ENCODE data around the gene SUPT20HL2. TPM values are rescaled to one million over a fixed set of nuclear protein-coding genes. Genes with fewer than 3 reads are reported as not detected.
"Not testable (repeated sequence)": the region's sequence is repeated elsewhere in the genome, so short reads cannot be mapped to it uniquely, and the experiment has no call there.

SUPT20HL2 gene
- total RNA-seq, 1 donor from 2014 or later, result not detected

DNA sequence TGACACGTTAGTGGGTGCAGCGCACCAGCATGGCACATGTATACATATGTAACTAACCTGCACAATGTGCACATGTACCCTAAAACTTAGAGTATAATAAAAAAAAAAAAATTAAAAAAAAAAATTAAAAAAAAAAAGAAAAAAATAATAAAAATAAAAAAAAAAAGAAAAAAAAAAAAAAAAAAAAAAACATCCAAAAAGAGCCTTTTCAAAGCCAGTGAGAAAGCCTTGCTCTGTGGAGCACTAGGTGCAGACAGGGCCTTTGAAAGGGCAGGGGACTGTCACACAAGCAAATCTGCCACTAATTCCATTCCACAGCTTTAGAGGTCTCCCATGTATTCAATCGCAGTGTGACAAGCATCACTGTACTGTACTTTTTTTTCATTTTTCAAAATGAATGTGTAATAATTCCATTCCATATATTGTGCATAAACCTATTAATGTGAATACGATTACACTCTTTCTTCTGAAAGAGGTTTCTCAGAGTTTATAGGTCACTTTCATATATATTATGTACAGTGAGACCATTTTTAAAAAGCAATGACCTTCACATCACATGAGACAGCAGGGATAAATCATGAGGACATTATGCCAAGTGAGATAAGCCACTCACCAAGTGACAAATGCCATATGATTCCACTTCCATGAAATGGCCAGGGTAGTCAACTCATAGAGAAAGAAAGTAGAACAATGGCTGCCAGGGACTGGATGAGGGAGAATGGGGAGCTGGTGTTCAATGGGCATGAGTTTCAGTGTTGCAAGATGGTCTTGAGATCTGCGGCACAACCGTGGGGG lies 4.1 kb downstream of the SUPT20HL2 start:
- DNase-seq, result not testable (repeated sequence)

DNA sequence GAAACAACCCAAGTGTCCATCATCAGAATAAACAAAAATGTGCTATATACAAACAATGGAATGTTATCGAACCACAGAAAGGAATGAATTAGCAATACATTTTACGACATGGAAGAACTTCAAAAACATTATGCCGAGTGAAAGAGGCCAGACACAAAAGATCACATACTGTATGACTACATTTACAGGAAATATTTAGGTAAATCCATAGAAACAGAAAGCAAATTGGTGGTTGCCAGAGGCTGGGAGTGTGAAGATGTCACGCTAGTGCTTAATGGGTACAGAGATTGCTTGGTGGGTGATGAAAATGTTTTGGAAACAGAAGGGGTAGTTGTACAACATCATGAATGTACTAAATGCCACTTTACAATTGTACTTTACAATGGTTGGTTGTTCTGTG lies 5.1 kb downstream of the SUPT20HL2 start:
- DNase-seq, result not testable (repeated sequence)

DNA sequence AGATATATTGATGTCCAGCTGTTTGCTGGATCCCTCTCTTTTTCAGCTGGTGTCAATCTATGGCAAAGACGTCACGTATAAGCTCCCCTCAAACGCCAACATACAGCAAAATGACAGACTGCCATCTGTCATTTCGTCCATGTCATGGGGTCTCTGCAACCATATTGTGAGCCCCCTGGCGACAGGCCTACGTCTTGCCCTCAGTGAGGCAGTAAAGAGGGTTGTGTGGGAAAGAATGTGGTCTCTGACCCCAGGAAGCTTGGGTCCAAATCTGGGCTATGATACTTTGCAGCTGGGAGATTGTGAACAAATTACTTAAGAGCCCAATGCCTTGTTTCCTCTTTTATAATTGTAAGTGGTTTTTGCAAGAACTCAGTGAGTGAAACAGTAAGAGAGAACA lies 7.4 kb downstream of the SUPT20HL2 start:
- no peak for DNase-seq

DNA sequence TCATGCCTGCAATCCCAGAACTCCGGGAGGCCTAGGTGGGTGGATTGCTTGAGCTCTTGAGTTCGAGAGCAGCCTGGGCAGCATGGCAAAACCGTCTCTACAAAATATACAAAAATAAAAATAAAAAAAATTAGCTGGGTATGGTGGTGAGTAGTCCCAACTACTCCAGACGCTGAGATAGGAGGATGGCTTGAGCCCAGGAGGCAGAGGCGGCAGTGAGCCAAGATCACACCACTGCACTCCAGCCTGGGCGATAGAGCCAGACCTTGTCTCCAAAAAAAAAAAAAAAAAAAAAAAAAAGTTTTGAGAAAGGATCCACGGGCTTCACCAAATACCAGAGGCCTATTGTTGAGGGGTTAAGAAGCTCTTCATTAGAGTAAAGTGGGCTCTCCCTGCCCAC lies 8.0 kb downstream of the SUPT20HL2 start:
- DNase-seq, result no peak

DNA sequence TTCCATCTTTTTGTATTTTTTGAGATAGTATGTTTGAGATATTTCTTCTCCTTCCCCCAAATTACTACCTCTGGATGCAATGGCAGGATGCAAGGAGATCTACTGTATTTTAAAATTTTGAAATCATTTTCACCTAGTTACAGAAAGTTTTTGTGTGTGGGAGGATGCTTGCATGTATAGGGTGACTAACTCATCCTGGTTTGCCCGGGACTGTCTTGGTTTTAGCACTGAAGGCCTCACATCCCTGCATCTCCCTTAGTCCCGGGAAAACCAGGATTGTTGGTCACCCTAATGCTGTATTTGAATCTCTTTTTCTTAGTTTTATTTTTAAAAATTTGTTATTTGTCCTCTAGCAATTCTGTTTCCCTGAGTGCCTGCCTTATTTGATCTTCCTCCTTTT lies 12.1 kb downstream of the SUPT20HL2 start:
- no peak for DNase-seq

DNA sequence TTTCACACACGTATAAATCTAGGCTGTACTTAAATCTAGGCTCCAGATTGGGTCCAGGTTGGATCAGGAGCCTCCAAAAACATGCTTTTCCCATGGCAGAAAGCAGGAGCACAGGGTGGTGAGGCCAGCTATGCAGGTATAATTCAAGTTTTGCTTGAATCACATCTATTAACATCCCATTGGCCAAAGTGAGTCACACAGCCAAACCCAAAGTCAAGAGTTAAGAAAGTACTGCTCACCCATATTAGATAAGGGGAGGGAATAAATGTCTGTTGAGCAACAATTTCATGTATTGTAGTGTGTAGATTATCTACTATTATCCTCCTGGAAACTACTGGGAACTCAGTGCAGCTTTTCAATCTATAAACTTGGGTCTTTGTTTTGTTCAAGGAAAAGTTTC lies 12.8 kb downstream of the SUPT20HL2 start:
- DNase-seq, result no peak

DNA sequence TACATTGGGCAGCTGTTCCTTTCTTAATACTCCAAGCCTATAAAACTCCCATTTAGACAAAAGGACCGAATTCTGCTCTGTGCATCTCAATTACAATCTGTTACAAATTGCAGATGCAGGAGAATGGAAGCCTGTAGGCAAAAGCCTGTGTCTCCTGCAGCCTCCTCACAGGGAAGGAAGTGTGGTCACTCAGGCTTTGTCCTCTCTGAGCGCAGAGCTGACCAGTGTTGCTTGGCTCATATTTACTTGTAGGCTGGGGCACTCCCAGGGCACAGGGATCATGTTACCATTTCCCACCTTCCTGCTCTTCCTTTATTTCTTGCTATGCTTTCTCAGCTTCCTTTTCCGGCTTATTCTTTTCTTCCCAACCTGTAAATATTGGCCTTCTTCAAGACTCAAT lies 15.7 kb downstream of the SUPT20HL2 start:
- DNase-seq, result no peak

DNA sequence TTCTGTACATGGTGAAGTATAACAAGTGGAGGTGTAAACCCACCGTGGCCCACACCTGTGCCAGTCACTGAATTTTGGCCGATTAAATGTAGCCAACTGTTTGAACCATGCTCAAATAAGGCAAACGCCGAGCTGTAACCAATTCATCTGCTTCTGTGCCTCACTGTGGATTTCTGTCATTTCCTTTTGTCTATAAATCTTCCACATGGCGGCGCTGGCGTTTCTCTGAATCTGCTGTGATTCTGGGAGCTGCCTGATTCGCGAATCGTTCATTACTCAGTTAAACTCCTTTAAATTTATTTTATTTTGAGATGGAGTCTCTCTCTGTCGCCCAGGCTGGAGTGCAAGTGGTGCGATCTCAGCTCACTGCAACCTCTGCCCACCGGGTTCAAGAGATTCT lies 19.2 kb downstream of the SUPT20HL2 start:
- DNase-seq, result no peak

DNA sequence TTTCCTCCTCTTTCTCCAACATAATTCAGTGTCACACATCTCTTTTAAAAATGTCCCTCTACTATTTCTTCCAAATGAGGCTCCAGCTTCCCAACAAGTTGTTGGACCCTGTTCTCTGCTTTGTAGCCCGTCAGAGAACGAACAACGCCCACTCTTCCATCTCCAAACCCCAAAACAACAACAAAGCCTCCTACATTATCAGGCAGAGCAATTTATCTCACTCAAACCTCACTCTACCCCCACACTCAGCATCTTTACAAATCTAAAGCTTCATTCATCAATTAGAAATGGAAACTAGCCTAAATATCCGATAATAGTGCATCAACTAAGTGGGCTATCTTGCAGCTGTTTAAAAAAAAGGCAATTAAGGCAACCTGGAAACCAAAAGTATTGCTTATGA lies 20.5 kb downstream of the SUPT20HL2 start:
- DNase-seq, result no peak

DNA sequence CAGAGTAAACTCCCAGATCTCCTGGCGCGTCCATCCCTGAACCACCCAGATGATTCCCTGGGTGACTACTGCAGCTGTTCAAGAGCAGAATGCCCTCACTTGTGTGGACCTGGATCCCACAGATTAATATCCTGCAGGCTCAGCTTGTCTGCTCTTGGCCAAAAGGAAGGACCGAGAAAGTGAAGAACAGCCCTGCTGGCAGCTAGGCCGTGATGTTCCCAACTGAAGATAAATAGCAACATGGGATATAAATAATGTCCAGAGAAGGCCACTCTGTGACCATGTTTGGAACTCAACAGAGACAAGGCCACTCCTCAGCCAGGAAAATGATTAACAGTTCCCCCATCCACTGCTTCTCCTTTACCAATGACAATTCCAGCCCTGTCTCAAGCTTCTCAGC lies 21.5 kb downstream of the SUPT20HL2 start:
- no peak for DNase-seq

DNA sequence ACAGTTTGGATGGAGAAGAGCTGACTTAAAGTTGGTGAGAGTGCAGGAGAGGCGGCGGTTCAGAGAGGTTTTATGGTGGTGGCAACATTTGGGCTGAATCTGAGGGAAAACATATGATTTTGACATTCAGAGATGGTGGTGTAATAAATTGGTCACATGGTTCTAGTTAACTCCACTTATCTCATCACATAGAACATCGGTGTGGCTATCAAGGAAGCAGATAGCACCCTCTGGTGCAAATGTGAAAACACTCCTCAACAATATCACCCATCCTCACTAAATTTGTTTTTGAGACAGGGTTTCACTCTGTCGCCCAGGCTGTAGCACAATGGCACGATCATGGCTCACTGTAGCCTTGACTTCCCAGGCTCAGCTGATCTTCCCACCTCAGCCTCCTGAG lies 28.8 kb downstream of the SUPT20HL2 start:
- no peak for DNase-seq

DNA sequence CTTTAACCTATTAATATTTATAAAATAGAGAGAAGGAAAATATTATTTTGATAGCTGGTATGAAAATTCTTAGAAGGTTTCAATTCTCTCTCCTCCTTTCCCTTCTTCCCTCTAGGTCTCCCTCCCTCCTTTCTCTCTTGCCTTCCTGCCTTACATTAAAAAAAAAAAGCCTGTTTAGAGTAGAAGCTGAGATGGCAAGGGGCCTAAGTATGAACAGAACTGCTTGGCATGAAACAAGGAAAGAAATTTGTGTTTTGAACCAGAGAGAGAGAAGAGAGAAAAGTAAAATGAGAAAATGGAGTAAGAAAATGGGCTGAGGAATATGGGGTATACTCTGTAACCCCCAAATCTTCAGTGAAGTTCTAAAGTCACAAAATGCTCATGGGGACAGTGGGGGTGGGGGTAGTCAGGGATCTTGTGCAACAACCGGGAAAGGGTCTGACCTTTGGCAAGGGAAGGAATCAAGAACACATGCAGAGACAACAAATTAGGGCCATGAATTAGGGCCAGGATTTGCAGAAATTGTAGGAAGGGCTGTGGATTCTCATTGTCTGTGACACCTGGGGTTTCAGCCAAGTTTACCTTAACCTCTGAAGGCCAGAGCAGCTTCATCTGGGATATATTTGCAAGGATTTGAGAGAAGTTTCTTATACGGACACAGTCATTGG lies 30.6 kb downstream of the SUPT20HL2 start:
- peak; percentile 0 for DNase-seq

DNA sequence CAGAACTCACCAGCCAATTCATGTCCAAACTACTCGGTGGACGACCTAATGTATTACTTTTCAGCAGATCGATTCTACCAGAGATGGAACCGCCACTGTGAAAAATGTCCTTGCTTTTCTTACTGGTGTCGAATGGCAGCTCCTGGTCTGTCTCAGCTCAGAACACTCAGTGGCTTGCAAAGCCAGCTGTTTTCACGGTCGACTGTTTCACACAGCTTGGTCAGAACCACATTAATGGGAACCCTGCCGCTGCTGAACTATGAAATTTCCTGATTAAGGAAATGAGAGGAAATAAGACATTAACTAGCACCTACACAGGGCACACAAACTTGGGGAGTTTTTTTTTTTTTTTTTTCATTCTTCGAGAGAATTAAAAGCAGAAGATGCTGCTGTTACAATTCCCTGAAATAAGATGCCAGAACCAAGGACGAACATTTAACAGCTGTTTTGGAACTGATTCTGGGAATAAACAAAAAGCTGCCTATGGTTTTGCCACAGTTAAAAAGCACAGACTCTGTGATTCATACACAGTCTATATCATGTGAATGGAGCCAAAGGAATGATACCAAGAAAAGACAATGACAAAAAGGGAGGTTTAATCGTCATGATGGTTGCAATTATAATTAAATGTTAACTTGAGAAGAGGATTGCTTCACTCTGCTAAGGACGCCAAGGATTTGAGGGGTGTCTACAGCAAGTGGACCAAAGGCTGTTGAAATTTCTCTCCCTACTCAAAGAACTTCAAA lies 31.3 kb downstream of the SUPT20HL2 start:
- peak; percentile 28 for DNase-seq

DNA sequence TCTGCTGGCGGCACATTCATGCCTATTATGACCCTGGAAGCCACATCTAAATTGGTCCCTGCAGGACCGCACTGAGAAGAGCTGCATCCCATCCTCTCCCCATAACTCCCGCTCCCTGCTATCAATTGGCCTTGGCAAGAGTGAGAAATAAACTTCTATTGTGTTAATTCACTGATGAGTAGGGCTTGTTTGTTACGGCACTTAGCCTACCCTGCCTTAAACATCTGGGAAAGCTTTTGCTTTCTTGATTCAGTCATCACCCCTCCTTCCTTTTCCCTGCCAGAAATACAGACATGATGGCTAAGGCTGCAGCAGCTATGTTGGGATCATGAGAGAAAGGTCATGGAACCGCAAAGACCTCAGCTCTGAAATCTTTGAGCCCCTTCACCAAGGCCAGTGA lies 36.5 kb downstream of the SUPT20HL2 start:
- DNase-seq, result no peak

DNA sequence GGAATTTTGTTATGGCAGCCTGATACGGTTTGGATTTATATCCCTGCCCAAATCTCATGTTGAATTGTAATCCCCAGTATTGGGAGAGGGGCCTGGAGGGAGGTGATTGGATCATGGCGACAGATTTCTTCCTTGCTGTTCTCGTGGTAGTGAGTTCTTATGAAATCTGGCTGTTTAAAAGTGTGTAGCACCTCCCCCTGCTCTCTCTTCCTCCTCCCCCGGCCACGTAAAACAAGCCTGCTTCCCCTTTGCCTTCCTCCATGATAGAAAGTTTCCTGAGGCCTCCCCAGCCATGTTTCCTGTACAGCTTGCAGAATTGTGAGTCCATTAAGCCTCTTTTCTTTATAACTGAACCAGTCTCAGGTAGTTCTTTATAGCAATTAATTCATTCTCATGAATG lies 37.9 kb downstream of the SUPT20HL2 start:
- DNase-seq, result no peak

DNA sequence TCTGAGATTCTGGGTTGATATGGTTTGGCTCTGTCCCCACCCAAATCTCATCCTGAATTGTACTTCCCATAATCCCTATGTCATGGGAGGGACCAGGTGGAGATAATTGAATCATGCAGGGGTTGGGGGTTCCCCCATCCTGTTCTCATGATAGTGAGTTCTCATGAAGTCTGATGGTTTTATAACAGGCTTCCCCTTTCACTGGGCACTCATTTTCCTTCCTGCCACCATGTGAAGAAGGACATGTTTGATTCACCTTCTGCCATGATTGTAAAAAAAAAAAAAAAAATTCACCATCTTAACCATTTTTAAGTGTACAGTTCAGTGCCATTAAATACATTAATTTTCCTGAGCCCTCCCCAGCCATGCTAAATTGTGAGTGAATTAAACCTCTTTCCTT lies 42.6 kb downstream of the SUPT20HL2 start:
- DNase-seq, result no peak

DNA sequence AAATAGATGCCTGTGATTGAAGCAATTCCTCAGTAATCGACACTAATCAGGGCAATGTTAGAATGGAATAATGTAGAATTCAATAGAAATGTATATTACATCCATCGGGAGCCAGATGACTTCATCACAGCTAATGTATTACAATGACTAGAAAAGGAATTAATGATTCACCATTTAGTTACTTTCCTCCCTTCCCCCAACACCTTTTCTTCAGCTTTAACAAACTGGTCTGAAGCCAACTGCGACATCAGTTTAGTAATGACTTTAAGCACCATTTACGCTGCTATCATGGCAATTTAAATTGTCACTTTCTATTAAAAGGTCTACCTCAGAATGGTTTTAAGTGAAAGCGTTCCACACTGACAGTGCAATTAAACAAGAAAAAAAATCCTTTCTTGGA lies 45.1 kb downstream of the SUPT20HL2 start:
- DNase-seq, result no peak

DNA sequence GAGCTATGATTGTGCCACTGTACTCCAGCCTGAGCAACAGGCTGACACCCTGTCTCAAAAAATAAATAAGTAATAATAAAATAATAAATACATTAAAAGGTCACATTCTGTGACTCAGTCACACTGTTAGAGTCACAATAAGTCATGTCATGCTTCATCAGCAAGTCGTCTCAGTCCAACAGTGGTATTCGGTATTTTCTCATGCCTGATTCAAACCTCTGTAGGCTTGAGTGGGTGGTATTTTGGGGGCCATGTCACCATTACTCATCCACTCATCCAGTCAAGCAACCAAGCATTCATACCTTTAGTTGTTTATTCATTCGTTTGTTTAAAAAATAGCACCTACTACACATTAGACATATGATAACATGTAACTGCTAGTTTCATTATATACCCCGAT lies 46.9 kb downstream of the SUPT20HL2 start:
- no peak for DNase-seq

DNA sequence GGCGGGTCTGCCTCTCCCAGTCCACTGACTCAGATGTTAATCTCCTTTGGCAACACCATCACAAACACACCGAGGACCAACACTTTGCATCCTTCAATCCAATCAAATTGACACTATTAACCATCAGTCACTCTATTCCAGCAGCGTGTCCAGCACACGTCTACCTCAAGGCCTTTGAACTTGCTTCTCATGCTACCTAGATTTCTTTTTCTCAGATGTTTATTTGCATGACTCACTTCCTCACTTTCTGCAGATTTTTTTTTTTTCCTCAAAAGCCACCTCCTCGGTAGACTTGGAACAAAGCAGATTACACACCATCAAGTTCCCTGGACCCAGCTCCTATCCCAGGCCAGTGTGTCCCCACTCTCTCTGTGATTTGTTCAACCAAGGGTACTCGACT lies 49.5 kb downstream of the SUPT20HL2 start:
- no peak for DNase-seq

DNA sequence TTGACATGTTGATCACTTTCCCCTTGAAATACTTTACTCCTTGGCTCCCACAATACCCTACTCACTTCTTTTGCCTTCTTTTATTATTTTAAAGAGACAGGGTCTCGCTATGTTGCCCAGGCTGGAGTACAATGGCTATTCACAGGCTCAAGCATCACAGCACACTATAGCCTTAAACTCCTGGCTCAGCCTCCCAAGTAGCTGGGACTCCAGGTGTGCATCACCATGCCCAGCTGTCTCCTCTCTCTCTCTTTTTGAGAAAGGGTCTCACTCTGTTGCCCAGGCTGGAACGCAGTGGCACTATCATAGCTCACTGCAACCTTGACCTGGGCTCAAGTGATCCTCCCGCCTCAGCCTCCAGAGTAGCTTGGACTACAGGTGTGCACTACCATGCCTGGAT lies 51.6 kb downstream of the SUPT20HL2 start:
- DNase-seq, result no peak
